Activated CD4-positive, alpha-beta T cell treated with anti-CD3 and anti-CD28 coated beads for 24 hours (primary cell): ENCODE results near the gene PAOX.

ENCODE experiments used
- DNase-seq, 2 donors: peaks; one replicate each; pipeline ENCODE4 v3.0.0-alpha.2; 2020; ENCODE audit warnings: low read depth in 2 of 2

The PAOX gene

GRCh38 chr10:133439517-133440461 is 60.7 kb downstream of the PAOX start:
- DNase-seq, result no peak

GRCh38 chr10:133440633-133441285 is 61.7 kb downstream of the PAOX start:
- no peak for DNase-seq
